Skin of body (tissue), 2 donors: ENCODE data around the gene NEURL1. TPM values are rescaled to one million over a fixed set of nuclear protein-coding genes. Genes with fewer than 3 reads are reported as not detected.
"Not testable (repeated sequence)": the region's sequence is repeated elsewhere in the genome, so short reads cannot be mapped to it uniquely, and the experiment has no call there.

Source experiments
- DNase-seq: peaks from one replicate; lab custom pipeline; 2025; lab: John Stamatoyannopoulos, UW
- total RNA-seq: library from RNA; depleted of rRNA; stranded (reverse); fragments of >200 nt; gene quantifications from one replicate; pipeline ENCODE4 v1.2.3, GENCODE V29; 2014

NEURL1 gene
- total RNA-seq, 1 donor from 2014 or later: 2.1 TPM

DNA sequence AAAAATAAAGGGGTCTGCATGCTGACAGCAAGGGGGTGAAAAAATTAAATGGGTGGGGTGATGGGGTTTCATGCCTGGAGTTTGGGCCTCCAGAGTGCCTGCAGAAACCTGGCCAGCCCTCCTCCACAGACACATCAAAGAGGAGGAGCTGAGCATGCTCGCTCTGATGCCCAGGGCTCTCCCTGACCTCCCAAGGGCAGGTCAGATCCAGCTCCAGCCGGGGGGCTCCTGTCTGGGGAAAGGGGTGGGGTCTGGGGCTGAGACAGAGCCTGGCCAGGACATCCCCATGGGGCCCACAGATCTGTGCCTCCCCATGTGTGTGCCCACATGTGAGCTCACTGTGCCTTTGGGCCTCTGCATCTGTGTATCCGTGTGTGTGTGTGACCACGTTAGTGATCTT, 33.9 kb upstream of the NEURL1 start:
- no peak for DNase-seq

DNA sequence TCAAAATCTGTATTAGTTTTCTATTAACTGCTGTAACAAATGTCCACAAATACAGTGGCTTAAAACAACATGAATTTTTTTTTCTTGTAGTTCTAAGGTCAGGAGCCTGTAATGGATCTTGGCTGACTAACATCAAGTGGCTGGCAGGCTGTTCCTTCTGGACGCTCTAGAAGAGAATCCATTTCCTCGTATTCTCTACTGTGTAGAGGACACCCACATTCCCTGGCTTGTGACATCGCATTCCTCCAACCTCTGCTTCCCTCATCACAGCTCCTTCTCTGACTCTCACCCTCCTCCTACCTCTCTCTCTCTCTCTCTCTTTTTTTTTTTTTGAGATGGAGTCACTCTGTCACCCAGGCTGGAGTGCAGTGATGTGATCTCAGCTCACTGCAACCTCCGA, 30.0 kb upstream of the NEURL1 start:
- DNase-seq: no peak

DNA sequence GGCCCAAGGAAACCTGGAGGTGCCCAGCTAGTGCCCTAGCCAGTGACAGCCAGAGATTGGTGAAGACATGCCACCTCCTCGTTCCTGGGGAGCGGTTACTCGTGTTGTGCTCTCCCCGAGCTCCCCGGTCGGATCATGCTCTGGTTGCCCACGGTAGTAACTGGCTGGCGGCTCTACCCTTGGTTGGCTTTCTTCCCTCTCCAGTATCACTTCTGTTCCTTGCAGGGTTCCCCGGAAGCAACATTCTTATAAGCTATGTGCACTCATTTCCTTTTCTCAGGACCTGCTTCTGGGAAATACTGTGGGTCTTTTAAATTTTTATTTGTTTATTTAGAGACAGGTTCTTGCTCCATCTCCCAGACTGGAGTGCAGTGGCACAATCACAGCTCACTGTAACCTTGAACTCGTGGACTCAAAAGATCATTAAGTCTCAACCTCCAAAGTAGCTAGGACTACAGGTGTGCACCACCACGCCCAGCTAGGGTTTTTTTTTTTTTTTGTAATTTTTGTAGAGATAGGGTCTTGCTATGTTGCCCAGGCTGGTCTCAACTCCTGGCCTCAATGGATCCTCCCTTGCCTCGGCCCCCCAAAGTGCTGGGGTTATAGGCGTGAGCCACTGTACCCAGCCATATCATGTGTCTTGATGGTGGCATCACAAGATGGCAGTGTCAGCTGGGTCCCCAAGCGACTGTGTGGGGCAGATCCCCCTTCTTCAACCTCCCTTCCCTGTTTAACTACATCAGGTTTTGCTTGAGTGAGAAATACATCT, 27.9 kb upstream of the NEURL1 start:
- DNase-seq: no peak

DNA sequence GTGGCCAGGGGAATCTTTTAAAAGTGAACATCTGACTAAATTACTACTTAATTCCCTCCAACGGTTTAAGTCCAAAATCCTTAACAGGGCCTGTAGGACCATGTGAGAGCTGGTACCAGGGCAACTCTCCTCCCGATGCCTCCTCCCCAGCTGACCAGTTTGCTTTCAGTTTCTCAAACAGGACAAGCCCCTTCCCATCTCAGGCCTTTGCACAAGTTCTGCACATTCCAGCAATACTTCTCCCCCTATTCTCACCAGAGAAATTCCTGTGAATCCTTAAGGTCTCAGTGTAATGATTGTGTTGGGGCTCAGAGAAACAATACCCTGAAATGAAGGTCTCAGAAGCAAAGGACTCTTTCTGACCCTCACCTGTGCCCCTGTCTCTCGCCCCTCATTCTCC, 26.8 kb upstream of the NEURL1 start:
- no peak for DNase-seq

DNA sequence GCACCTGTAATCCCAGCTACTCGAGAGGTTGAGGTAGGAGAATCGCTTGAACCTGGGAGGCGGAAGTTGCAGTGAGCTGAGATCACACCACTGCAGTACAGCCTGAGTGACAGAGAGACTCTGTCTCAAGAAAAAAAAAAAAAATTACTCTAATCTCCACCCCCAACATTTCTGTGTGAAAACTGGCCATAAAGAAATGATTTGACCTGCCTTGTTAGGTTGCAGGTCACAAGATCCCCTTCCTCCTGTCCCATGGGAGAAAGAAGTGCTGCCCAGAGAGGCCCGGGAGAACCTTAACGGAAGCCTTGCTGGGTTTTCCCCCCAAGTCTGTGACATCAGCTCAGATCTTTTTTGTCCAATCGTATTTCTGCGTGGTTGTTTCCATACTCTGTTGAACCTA, 26.1 kb upstream of the NEURL1 start:
- DNase-seq: no peak

DNA sequence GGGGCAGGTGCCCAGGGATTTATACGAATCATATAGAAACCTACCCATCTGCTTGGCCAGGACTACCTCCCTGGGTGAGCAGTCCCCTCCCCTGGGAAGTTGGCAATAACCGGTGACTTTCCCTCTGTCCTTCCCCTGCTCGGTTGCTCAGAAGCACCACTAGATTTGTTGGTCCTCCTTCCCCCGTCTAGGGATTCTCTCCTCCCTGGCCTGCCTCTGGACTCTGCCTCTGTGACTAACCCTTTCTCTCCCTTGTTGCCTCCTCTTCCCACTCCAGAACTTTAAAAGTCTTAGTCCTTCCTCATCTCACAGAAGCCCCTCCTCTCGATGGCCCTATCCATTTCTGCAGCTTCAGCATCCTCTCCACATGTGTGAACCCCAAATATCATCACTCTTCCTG, 24.3 kb upstream of the NEURL1 start:
- no peak for DNase-seq

DNA sequence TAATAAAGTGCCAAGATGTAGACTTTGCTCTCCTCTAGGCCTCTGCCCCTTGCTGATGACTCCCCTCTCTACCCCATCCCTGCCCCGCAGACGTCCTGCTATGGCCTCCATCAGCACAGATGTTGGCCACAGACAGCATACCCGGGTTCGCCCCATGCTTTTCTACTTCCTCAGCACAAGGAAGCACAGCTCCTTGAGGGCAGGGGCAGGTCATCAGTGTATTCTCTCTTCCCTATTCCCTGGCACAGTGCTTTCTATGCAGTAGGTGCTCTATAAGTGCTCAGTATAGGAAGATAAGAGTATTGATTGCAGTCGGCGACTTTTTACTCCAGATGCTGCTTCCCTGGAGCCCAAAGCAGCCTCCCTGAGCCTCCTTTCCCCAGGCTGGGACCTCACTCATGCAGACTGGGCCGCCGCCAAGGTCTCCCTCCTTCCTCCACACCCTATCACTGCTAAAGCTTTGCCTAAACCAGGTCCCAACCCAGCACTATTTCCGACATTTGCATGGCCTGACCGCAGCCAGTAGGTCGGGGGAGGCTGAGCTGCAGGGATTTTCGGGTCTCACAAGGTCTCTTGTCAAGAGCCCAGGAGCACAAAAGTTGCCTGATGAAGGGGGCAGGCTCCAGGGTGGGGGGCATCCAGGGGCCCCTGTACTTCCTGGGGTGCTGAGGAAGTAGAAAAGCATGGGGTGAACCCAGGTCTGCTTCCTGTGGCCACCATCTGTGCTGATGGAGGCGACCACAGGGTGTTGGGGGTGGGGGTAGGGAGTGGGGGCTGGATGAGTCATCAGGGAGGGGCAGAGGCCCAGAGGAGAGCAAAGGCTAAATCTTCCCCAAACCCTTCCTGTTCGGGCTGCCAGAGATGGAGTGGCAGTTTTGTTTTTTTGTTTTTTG, 22.5 kb upstream of the NEURL1 start:
- no peak for DNase-seq

DNA sequence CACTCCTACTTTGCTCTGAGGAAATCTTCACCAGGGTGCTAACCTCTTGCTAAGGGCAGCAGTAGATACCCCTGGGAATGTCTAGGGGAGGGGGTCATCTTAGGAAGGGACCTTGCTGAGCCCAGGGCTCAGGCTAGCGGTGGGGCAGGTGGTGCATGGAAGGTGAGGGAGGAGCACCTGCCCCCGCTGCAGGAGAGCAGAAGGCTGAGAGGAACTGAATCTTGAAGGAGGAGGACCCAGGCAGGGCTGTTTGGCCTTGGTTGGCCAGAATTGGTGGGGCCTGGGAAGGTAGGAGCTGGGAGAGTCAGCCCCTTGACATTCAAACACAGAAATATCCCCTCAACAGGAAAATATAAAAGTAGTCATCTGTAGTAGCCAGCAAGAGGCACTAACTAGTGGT, 21.5 kb upstream of the NEURL1 start:
- no peak for DNase-seq

DNA sequence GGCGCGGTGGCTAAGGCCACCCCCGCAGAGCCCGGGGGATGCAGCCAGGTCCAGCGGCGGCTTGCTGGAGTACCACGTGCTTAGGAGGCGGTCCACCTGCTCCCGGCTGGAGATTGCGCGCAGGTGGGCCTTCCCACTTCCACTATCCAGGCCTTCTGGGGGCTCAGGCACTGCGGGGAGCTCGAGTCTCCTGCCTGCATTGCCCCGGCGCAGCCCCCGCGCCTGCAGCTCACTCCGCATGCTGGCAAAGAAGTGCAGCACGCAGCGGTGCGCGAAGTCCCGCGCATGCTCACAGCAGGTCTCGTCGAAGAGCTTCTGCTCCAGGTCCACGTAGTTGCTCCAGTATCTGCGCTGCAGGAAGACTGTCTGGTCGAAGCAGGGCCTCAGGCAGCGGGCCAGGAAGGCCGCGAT, 20.2 kb upstream of the NEURL1 start:
- no peak for DNase-seq

DNA sequence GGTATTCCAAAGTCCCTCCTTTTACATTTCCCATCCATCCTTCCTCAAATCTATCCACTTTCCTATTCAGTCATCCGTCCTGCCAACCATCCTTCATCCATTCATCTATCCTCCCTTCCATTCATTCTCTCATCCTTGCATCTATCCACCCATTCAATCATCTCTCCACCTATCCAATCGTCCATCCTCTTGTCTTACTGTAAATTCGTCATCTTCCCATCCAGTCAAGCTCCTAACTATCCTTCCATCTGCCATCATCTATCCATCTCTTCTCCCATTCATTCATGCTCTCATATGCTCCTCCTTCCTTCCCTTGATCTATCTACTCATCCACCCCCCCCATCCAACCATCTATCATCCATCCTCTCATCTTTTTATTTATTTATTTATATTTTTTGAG, 19.4 kb upstream of the NEURL1 start:
- DNase-seq: no peak

DNA sequence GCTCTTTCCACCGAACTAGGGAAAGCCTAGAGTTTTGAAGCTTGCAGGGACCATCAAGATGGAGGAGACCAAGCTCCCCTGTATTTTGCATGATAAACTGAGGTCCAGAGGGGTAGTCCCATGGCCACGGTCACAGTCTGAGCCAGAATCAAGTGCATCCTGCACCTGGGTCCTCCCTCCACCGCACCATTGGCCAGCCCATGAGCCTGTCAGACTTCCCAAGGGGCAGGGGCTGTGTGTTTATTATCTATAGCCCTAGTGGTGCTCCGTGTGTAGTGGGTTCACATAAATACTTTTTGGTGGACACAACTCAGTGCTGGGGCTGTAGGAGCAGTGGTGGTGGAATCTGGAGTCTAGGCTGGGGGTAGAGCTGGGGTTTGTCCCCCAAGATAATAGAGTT, 18.1 kb upstream of the NEURL1 start:
- DNase-seq: no peak

DNA sequence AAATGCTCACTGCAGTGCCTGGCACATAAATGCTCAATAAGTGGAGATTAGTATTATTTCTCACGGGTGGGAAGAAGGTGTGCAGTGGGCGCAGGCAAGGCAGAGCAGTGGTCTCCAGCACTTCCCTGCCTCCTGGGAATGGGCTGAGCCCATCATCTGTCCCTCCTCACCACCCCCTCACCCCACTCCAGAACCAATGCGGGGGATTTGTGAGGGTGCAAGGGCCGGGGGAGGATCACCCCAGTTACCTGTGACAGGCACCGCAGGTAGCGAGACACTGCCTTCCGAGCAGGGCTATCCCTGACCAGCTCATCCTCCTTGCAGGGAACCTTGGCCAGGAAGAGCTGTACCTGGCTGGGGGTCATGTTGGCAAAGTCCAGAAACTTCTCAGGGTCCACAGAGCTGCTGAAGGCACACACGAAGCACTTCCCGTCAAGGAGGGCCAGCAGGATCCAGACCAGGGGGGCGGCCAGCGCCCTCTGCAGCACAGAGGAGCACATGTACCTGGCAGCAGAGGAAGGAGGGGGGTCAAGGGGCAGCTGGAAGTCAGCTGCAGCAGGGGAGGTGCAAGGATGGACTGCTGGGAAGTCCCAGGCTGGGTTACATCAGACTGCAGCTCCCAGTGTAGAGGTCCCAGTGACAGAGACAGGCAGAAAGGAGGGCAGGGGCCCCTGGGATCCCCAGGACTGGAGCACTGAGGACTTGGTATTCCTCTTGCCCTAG, 17.3 kb upstream of the NEURL1 start:
- no peak for DNase-seq

DNA sequence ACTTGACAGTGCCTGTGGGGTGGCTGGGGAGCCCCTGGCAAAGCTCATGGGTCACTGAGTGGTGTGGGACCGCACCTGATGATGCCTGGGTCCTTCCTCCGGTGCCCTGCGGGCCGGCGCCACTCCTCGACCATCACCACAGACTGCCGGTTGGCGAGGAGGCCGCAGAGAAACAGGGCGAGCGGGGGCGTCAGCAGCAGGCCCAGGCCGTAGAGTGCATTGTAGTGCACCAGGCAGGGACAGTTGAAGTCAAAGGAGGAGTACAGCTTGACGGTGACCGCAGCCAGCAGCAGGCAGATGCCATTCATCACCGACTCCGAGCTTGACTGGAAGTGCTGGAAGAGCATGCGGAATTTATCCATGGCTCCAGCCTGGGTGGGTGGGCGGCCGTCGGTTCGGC, 14.8 kb upstream of the NEURL1 start:
- DNase-seq: no peak

DNA sequence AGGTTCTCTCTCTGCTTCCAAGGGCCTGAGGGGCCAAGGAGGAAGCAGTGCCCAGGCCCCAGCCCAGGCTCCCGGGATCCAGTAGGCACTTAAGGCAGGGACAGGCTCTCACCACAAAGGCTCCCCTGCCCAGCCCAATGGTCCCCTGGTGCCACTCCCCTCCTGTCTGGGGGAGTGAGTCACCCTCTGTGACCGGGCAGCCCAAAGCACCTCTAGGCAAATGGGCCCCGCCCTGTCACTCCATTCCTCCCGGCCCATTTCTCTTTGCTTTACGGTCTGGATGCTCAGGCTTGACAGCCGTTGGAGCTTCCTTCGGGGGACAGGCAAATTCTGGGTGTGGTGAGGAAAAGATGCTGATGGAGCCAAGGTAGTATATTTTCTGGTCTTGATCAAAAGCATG, 14.4 kb upstream of the NEURL1 start, which contains the start of gene CALHM3:
Gene CALHM3 (minus strand): TSS at position 106 of the 400 bp plus-strand sequence. CDS start 208 bp downstream, outside the sequence.
- DNase-seq: no peak

DNA sequence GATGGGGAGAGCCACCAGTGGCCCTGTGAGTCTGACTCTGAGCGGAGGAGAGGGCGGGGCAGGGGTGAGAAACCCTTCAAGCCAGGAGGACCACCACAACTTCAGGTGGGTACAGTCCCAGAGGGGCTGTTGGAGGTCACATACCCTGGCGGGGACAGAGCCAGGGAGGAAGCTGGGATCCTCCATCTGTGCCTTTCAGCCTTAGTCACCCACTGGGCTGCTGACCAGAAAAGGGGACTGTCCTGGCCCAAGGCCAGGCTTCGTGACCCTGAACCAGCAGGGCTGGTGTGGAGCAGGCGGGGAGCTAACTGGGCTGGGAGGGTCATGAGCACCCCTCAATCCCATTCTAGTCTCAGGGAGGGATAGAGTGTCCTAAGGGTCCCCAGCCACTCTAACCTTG, 13.0 kb upstream of the NEURL1 start:
- no peak for DNase-seq

DNA sequence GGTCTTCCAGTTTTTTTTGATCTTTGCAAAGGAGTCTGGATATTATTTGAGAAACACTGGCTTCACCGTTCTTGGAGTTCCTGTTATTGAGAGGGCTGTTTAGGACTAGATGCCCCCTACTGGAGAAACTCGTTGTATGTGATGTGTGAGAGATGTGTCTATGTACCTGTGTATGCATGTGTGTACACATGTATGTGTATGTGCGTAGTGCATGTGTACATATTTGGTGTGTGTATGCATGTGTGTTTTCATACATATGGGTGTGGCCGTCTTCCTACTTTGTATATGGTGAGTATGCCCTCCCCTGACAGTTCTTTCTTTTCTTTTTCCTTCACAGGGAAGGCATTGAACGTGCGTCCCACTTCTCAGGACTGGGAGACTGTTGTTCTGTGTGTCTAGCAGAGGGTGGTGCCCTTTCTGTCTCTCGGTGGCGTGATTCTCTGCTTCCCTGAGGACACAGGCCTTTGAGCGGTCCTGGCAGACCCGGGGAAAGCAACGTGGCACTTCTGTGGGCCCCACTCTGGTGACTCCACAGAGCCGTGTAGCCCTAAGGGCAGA, 11.5 kb upstream of the NEURL1 start:
- DNase-seq: peak; percentile 24

DNA sequence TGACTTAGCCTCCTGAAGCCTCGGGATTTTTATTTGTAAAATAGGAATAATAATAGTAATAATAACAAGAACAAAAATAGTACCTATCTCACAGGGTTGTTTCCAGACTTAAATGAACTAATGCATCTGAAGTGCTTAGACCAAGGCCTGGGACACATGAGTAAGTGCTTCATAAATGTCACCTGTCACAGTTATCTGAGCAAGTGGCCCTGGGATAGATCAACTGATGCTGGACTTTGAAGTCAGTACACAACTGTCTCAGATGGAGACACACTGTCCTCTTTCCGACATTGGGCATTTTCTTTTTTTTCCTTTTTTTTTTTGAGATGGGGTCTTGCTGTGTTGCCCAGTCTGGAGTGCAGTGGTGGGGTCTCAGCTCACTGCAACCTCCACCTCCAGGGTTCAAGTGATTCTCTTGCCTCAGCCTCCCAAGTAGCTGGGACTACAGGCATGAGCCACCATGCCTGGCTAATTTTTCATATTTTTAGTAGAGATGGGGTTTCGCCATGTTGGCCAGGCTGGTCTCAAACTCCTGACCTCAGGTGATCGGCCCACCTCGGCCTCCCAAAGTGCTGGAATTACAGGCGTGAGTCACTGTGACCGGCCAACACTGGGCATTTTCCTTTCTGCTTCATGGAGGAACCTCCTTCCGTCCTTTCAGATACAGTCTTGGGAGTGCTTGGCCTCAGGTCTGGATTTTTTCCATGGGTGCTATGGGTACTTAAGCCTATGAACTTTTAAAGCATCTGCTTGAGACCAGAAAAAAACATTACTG, 6.7 kb upstream of the NEURL1 start:
- not testable (repeated sequence) for DNase-seq

DNA sequence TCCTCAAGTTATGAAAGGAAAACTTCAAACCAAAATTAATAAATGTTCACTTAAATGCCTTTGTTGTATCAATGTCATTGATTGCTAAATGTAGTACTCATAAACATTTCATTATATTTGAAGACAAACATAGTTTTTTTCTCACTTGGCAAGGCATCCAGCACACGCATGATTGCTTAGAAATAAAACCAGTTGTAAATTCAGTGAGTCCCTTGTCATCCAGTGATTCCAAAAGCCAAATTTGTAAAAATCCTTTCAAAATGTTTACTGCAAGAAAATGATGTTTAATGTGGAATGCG, 6.1 kb upstream of the NEURL1 start:
- DNase-seq: no peak

DNA sequence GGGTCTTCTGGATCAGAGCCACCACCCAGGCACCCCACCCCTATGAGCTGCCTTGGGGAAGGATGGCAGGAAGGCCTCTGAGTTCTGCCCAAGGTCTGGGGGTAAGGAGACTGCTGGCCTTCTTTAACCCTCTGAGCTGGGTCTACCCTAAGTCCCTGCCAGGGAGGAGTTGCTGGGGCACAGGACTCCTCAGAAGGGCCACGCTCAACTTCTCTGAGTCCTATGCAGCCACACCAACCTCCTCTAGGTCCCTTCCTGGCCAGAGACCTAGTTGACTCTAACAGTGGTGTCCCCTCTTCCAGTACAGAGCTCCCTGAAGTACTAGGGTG, 2.6 kb upstream of the NEURL1 start:
- no peak for DNase-seq

DNA sequence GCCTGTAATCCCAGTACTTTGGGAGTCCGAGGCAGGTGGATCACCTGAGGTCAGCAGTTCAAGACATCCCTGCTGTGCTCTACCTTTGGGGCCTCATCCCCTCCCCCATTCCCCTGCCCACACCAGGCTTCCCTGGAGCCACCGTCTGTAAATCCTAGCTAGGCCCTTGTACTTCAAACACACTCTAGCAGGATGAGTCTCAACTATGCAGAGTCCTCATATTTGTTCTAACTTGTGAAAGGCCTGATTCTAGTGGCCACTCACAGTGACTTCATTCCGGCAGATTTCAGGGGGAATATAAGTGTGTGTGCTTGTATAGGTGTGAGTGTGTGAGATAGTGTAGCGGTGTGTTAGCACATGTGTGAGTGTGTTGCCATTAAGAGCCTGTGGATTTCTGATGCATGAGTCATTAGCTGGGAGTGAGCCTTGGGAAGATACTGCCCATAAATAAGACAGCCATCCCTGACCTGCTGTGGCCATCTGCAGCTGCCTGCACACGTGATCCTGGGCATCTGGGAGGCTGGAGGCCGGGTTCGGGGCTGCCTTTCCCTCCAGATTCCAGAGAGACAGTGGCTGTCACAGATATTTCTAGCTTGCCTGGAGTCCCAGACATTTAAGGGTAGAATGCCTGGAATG, 1.7 kb upstream of the NEURL1 start:
- DNase-seq: no peak
